CD4-positive, alpha-beta T cell treated with Interleukin-17A for 4 hours (primary cell): ENCODE measurements around the gene KRT74.

ENCODE experiments used
- DNase-seq: peaks from one replicate; pipeline ENCODE4 v3.0.0-alpha.2; 2020; ENCODE audit warnings: mixed read lengths

KRT74 gene

GRCh38 chr12:52573743-52574142 lies at the start of gene KRT74:
TSS of gene KRT74 (minus strand) at chr12:52573843. CDS start at chr12:52573777, 66 bp downstream.
- no peak for DNase-seq

- DNase-seq, result no peak
These were observed 48.7 kb upstream of the KRT74 start for GRCh38 chr12:52622349-52622748.

DNA sequence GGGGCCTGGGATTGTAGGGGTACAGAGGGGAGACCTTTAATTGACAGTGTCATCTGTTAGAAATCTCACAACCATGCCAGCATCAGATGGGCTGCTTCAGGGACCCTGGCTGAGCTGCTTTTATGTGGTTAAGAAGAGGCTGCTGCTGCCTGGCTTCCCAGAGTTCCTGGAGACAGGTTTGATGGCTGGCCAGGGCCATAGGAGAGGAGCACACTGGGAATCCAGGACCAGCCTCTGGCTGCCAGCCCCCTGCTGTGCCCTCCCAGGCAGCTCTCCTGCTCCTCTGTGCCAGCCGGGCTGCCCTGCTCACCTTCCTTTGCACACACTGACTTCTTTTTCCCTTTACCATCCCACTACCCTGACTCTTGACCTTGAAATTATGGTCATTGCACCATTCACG lies 45.2 kb upstream of the KRT74 start:
- DNase-seq, result no peak

GRCh38 chr12:52618216-52618615 lies 44.6 kb upstream of the KRT74 start, which contains the start of gene KRT73:
TSS of gene KRT73 (minus strand) at chr12:52618559. CDS start at chr12:52618524, 35 bp downstream.
- DNase-seq, result no peak

- no peak for DNase-seq
These were observed 43.8 kb upstream of the KRT74 start for GRCh38 chr12:52617403-52617785.

GRCh38 chr12:52616680-52617402 lies 43.2 kb upstream of the KRT74 start:
- DNase-seq, result no peak

DNA sequence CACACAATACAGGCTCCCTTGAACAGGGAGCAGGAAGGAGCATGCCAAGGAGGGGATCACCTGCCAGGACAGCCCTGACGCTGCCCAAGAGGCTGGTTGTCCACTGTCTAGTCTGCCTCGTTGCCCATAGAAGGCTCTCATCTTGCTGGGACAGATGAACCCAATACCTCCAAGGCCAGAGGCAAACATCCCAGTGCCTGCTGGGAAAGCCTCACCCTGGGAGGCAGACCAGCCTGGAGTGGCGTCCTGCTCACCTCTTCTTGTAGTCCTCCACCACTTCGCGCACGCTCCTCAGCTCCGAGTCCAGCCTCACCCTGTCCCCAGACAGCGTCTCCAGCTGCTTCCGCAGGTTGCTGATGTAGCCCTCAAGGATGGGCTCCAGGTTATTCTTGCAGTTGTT lies 42.3 kb upstream of the KRT74 start:
- DNase-seq, result no peak

- peak; percentile 39 for DNase-seq
These were observed 41.7 kb upstream of the KRT74 start for GRCh38 chr12:52615208-52615868.

GRCh38 chr12:52614381-52615207 lies 41.0 kb upstream of the KRT74 start:
- no peak for DNase-seq

DNA sequence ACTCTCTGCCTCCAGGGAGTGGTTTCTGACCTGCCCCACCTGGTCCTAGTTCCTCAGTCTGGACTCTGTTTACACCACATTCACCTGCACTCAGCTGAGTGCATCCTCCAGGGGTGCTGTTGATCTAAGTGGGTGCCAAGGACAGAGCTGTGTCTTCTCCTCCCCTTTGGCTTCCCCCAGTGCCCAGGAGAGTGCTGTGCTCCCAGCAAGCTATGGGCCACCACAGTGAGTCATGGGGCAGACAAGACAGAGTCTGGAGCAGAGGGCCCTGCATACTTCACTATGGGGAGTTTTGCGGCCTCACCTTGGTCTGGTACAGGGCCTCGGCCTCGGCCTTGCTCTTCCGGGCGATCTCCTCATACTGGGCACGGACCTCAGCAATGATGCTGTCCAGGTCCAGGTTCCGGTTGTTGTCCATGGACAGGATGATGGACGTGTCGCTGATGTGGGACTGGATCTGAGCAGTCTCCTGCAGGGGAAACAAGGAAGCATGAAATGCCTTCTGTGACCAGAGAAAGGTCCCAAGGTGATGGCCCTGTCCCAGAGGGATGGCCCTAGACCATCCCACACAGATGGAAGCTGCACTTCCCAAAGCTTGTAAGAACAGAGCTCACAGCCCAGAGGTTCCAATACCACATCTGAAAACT lies 39.9 kb upstream of the KRT74 start:
- peak; percentile 46 for DNase-seq

GRCh38 chr12:52612431-52613383 lies 39.1 kb upstream of the KRT74 start:
- DNase-seq, result peak; percentile 42

GRCh38 chr12:52611080-52611468 lies 37.4 kb upstream of the KRT74 start:
- no peak for DNase-seq

GRCh38 chr12:52608826-52609630 lies 35.4 kb upstream of the KRT74 start:
- peak; percentile 45 for DNase-seq

GRCh38 chr12:52608161-52608560 lies 34.5 kb upstream of the KRT74 start:
- DNase-seq, result no peak

DNA sequence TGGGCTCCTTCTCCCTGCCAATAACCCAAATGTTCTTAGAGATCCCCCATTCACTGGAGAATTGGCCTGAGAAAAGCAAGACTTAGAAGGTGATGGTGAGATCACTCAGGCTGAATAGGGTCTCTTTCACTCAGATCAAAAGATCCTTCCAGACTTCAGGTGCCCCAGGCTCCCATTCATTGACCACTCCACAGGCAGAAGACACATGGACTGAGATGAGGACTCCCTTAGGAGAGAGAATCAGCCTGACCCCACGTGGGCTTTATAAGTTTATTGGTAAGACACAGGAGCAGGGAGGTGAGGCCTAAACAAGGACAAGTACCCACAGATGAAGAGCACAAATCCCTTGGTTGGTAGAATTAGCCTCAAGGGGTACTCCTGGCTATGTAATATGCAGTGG lies 33.7 kb upstream of the KRT74 start:
- DNase-seq, result no peak

GRCh38 chr12:52606581-52607218 lies 33.1 kb upstream of the KRT74 start:
- no peak for DNase-seq

DNA sequence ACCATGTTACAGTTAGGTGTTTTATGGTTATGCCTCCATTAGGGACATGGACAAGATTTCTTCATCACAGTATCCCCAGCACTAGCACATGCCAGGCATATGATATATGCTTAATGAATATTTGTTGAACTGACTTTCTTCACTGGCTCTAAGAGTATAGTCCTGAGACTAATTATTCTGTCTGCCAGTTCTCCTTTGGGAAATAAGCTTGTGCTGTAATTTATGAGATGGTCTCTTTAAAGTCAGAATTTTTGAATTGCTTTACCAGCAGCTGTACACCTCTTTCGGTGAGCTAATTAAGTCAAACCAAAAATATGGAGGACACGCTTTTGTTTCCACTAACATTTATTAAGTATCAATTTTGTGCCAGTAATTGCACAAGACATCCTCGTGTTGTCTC lies 32.5 kb upstream of the KRT74 start:
- DNase-seq, result no peak

DNA sequence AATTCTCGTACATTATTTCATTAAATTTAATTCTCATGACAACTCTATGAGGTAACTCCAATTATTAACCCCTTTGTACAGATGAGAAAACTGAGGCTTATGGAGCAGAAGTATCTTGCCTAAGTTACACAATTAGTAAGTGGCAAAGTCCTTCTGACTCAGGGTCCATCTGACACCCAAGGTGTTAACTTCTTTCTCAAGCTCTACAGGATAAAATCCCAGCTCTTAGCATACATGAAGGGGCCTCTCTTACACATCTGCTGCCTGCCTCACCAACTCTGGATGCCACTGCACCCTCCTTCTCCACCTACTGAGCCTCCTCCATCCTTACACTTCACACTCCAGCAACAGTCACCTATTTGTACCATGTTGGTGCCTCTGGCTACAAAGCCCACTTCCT lies 31.9 kb upstream of the KRT74 start:
- no peak for DNase-seq

GRCh38 chr12:52604859-52605258 lies 31.2 kb upstream of the KRT74 start:
- no peak for DNase-seq

- peak; percentile 68 for DNase-seq
These were observed 29.7 kb upstream of the KRT74 start for GRCh38 chr12:52603314-52603713.

DNA sequence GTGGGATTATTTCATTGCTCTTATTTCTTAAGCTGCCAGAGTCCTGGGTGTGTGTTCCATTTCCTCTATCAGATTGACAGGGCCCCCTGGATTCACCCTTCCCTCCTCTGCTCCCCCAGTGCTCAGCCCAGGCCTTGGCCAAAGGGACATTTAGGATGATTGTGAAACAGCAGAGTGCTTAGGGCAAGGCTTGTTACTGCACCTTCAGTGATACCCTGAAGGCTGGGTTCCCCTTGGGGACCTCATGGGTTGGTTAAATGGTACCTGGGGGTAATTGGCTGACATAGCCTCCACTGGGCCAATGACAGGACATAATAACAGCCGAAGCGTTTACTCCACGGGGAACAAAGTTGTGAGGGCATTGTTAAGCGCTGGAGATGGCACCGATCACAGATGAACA lies 28.9 kb upstream of the KRT74 start:
- no peak for DNase-seq
